NCI-H1092 treated with DMSO at 0.1 percent for 48 hours (cell line): ENCODE data around the gene HIPK1.
A peak's percentile ranks its signal among the peaks of the same experiment; 100 is the strongest.
"Not testable (repeated sequence)": the region's sequence is repeated elsewhere in the genome, so short reads cannot be mapped to it uniquely, and the experiment has no call there.

Source experiments
- DNase-seq: peaks from one replicate; lab custom pipeline; 2025; lab: John Stamatoyannopoulos, UW

Gene HIPK1

GRCh38 chr1:113982949-113983348, 53.8 kb downstream of the HIPK1 start:
- no peak for DNase-seq

- DNase-seq = peak; percentile 16
These were observed 54.3 kb downstream of the HIPK1 start for GRCh38 chr1:113983391-113983790.

GRCh38 chr1:113983826-113984225, 54.7 kb downstream of the HIPK1 start:
- no peak for DNase-seq

- DNase-seq = peak; percentile 26
These were observed 55.6 kb downstream of the HIPK1 start for GRCh38 chr1:113984710-113985109.

GRCh38 chr1:113986802-113987201, 57.7 kb downstream of the HIPK1 start:
- no peak for DNase-seq

GRCh38 chr1:113987259-113987658, 58.1 kb downstream of the HIPK1 start:
- no peak for DNase-seq

GRCh38 chr1:113990530-113990929, 61.4 kb downstream of the HIPK1 start:
- no peak for DNase-seq

GRCh38 chr1:113990961-113991360, 61.8 kb downstream of the HIPK1 start:
- DNase-seq = no peak

- DNase-seq = no peak
These were observed 62.4 kb downstream of the HIPK1 start for GRCh38 chr1:113991467-113991997.

GRCh38 chr1:113993072-113993471, 63.9 kb downstream of the HIPK1 start:
- DNase-seq = no peak

GRCh38 chr1:113993766-113994165, 64.6 kb downstream of the HIPK1 start:
- DNase-seq = no peak

GRCh38 chr1:113995382-113995781, 66.3 kb downstream of the HIPK1 start:
- no peak for DNase-seq

- DNase-seq = peak; percentile 19
These were observed 69.2 kb downstream of the HIPK1 start for GRCh38 chr1:113998361-113998760.

GRCh38 chr1:113999233-113999632, 70.1 kb downstream of the HIPK1 start:
- no peak for DNase-seq

- DNase-seq = peak; percentile 35
These were observed 70.7 kb downstream of the HIPK1 start for GRCh38 chr1:113999799-114000198.

GRCh38 chr1:114000406-114000805, 71.3 kb downstream of the HIPK1 start:
- DNase-seq = no peak

- no peak for DNase-seq
These were observed 73.5 kb downstream of the HIPK1 start for GRCh38 chr1:114002492-114003239.

GRCh38 chr1:114003431-114003830, 74.3 kb downstream of the HIPK1 start:
- no peak for DNase-seq

- DNase-seq = not testable (repeated sequence)
These were observed 77.7 kb downstream of the HIPK1 start for GRCh38 chr1:114006825-114007224.

GRCh38 chr1:114008480-114008941, 79.4 kb downstream of the HIPK1 start:
- DNase-seq = no peak

- DNase-seq = no peak
These were observed 79.9 kb downstream of the HIPK1 start for GRCh38 chr1:114008993-114009392.

- DNase-seq = no peak
These were observed 80.3 kb downstream of the HIPK1 start for GRCh38 chr1:114009393-114009792.

- DNase-seq = no peak
These were observed 81.5 kb downstream of the HIPK1 start for GRCh38 chr1:114010433-114011184.
